SH-SY5Y (cell line): ENCODE data around the gene HAAO.

Source experiments
- GATA2 ChIP-seq: IDR thresholded peaks from 2 replicates; pipeline ENCODE4 v1.6.1; 2011; ENCODE audit warnings: mild to moderate bottlenecking, low read depth, low read length
- GATA3 ChIP-seq: IDR thresholded peaks from 2 replicates; pipeline ENCODE4 v1.6.1; 2011; ENCODE audit warnings: low read depth, mild to moderate bottlenecking, low read length, moderate library complexity

- no peak for TF ChIP-seq GATA3
- no peak for TF ChIP-seq GATA2
These were observed 26.7 kb downstream of the HAAO start for GRCh38 chr2:42765686-42766085.
